Measurements from ENCODE around the gene GHRH.

GHRH gene

GRCh38 chr20:37279820-37280219 lies 18.2 kb upstream of the GHRH start:
- TF ChIP-seq CTCF (IDR thresholded peaks at IDR 0.05; ENCODE audit: low read depth, low read length) (no peak), POLR2A (IDR thresholded peaks at IDR 0.05; ENCODE audit: extremely low read depth, insufficient read length) (no peak), MYC (IDR thresholded peaks at IDR 0.05; ENCODE audit: low read depth, low read length) (no peak), MAX (IDR thresholded peaks at IDR 0.05; ENCODE audit: low read depth, low read length) (no peak)
- no peak for DNase-seq (ENCODE audit: low read depth)
- no peak overlapping the region for H3K4me3 ChIP-seq (ENCODE audit: low read depth, low read length)

GRCh38 chr20:37278966-37279590 lies 17.5 kb upstream of the GHRH start:
- TF ChIP-seq MAX (IDR thresholded peaks at IDR 0.05; ENCODE audit: low read depth, low read length) (no peak), MYC (IDR thresholded peaks at IDR 0.05; ENCODE audit: low read depth, low read length) (no peak), POLR2A (IDR thresholded peaks at IDR 0.05; ENCODE audit: extremely low read depth, insufficient read length) (no peak), CTCF (IDR thresholded peaks at IDR 0.05; ENCODE audit: low read depth, low read length) (no peak)
- H3K4me3 ChIP-seq (ENCODE audit: low read depth, low read length): no peak overlapping the region
- DNase-seq (ENCODE audit: low read depth): no peak

- H3K4me3 ChIP-seq (ENCODE audit: low read depth, low read length): no peak overlapping the region
- DNase-seq (ENCODE audit: low read depth): no peak
- no peak for TF ChIP-seq CTCF (IDR thresholded peaks at IDR 0.05; ENCODE audit: low read depth, low read length)
- no peak for TF ChIP-seq POLR2A (IDR thresholded peaks at IDR 0.05; ENCODE audit: extremely low read depth, insufficient read length)
- no peak for TF ChIP-seq MAX (IDR thresholded peaks at IDR 0.05; ENCODE audit: low read depth, low read length)
- no peak for TF ChIP-seq MYC (IDR thresholded peaks at IDR 0.05; ENCODE audit: low read depth, low read length)
These were observed 15.6 kb upstream of the GHRH start for GRCh38 chr20:37277253-37277593.

GRCh38 chr20:37276494-37277252 lies 15.1 kb upstream of the GHRH start:
- TF ChIP-seq POLR2A (IDR thresholded peaks at IDR 0.05; ENCODE audit: extremely low read depth, insufficient read length): no peak
- TF ChIP-seq MAX (IDR thresholded peaks at IDR 0.05; ENCODE audit: low read depth, low read length): peak; percentile 61
- no peak for TF ChIP-seq CTCF (IDR thresholded peaks at IDR 0.05; ENCODE audit: low read depth, low read length)
- no peak for TF ChIP-seq MYC (IDR thresholded peaks at IDR 0.05; ENCODE audit: low read depth, low read length)
- H3K4me3 ChIP-seq (ENCODE audit: low read depth, low read length): no peak overlapping the region
- DNase-seq (ENCODE audit: low read depth): peak; percentile 27

GRCh38 chr20:37274851-37275524 lies 13.4 kb upstream of the GHRH start:
- DNase-seq (ENCODE audit: low read depth): peak; percentile 87
- TF ChIP-seq CTCF (IDR thresholded peaks at IDR 0.05; ENCODE audit: low read depth, low read length) (no peak), MAX (IDR thresholded peaks at IDR 0.05; ENCODE audit: low read depth, low read length) (0 out of 2 replicates have a peak, but pooled peaks have one; percentile 28), MYC (IDR thresholded peaks at IDR 0.05; ENCODE audit: low read depth, low read length) (peak; percentile 10; the same call in 1 of the 2 replicates), POLR2A (IDR thresholded peaks at IDR 0.05; ENCODE audit: extremely low read depth, insufficient read length) (no peak)
- no peak overlapping the region for H3K4me3 ChIP-seq (ENCODE audit: low read depth, low read length)
